GM18951 (cell line): ENCODE data around the gene TBX1.

ENCODE experiments used
- POLR2A ChIP-seq: IDR thresholded peaks from 4 replicates; pipeline ENCODE4 v1.6.1; 2011; ENCODE audit warnings: mild to moderate bottlenecking; ENCODE audit not compliant: insufficient read length, insufficient read depth; ENCODE audit errors: extremely low read depth
- in situ Hi-C: fragments of 300-500 bp; cut with MboI; formaldehyde crosslinking; loops from one replicate; pipeline ENCODE4 v1.12.0; 2022; ENCODE audit warnings: low sequenced_read_pairs, mixed read lengths, inconsistent platforms; ENCODE audit not compliant: unreplicated experiment

The TBX1 gene

DNA sequence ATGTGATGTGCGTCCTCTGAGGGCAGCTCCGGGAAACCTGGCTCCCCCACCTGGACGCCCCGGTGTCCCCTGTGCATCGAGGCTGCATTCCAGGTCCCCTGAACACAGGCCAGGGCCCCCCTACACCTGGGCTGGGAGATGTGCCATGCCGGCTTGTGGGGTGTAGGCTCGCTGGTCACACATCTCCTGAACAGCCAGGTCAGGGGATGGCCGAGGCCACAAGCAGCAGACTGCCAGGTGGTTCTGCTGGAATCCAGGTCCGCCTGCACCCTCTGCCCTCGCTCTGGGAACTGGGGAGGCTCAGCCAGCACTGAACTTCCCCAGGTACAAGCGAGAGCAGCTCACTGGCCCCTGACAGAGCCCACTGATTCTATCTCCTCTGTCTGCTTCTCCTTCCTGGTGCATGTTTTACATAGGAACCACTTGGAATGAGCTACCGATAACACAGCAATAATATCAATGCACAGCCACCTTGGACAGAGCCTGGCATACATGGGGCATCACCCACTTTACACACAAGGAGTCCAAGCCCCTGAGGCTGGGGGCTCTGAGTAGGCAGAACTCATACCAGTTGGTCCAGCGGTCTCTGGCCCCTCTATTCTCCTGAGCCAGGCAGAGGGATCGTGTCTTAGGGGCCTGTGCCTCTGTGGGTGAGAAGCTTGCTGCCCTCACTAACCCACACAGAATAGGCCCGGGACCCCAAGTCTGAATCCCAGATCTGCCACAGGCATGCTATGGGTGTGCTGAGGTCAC, 46.8 kb downstream of the TBX1 start:
- in situ Hi-C loops: no loop called here
- TF ChIP-seq POLR2A: no peak

DNA sequence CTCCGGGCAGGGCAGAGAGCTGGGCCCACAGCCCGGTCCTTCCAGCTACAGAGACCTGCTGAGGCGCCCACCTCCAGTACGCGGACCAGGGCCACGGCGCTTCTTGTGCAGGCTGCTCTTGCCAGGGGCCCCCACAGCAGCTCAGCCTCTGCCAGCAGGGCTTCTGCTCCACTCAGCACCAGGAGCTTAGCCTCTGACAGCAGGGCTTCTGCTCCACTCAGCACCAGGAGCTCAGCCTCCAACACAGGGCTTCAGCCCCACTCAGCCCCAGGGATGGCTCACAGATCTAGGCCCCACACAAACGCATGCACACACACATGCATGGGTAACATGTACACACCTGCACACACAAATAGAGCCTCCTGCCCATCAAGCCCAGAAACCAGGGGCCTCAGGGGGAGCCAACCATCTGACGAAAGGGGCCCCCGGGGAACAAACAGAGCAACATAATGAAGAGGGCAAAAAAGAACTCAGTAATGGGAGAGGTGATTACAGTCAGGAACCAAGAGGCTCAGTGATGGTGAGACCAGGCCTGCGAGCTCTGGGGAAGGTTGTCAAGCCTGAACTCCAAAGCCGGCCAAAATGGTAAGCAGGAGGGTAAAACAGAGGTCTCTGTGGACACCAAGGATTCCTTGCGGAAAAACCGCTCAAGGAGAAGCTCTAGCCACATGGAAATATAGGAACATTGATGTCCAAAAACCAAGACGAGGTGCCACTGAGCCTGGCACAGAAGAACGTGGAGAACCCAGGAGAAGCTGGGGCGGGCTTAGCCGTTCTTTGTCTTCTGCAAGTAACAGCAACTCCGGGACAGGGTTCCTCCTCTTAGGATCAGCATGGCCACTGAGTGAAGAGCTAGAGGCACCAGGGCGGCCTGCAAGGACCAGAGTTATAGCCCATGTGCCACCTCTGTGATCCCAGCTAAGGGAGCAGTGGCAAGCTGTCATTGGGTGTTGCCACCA, 47.6 kb downstream of the TBX1 start:
- no peak for TF ChIP-seq POLR2A
- in situ Hi-C loops: no loop called here

- in situ Hi-C loops: no loop called here
- TF ChIP-seq POLR2A: no peak
Measured at GRCh38 chr22:19808873-19809478, 48.4 kb downstream of the TBX1 start.

DNA sequence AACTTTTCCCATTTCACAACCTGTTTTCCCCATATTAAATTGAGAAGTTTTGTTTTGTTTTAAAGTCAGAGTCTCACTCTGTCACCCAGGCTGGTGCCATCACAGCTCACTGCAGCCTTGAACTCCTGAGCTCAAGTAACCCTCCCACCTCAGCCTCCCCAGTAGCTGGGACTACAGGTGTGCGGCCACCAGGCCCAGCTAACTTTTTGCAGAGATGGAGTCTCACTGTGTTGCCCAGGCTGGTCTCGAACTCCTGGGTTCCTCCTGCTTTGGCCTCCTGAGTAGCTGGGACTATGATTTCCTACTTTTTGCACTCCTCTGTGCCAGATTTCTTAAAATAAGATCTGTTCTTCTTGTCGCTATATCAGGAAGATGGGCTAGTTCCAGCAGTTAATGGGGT, 49.2 kb downstream of the TBX1 start:
- no peak for TF ChIP-seq POLR2A
- in situ Hi-C loops: no loop called here

DNA sequence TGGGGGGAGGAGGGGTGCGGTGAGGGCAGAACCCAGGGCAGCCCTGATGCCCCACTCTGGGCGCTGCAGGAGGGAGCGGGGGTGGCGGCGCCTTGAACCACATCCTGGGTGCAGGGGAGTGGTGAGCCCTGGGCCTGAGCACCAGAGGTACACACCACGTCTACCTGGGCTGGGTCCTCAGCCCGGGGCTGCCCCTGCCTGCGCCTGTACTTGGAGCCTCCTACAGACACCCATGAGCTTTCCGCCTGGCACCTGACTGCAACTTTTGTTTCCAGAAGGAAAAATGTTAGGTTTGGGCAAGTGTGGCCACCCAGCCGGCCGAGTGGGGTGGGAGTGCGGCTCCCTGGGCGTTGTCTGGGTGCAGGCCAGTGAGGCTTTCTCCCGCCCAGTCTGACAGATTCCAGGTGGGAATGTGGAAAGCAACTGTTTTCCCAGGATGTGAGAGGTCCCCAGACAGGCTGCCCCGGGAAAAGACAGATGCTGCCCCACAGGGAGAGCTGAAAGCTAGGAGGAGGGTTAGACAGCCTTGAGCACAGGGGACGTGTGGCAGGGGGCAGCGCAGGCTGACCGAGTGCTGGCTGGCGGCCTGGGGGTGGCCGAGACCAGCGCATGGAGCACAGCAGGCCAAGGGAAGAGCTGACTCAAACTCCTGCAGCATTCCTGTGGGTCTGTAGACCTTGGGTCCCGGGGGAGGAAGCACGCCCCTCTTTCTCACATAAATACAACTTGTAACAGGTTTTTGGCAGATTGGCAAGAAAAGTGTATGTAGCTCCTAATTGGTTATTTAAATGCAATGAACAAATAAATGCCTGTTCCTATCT, 50.0 kb downstream of the TBX1 start:
- in situ Hi-C loops: no loop called here

DNA sequence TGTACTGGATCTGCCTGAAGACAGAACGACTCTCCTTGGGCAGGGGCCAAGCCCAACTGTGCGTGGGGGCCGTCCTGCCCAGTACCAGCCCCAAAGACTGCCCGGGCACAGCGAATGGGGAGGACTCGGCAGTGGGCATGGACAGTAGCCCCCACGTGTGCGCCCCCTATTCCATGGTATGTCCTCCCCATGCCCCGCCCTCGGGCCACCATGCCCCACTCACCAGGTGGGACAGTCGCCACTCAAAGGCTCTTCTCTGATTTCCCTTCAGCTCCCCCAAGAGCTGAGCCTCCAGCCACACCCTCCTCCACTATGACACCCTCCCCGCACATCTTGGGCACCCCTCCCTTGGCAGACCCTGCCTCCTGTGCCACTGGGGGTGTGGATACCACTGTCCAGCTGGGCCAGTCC, 50.6 kb downstream of the TBX1 start:
- in situ Hi-C loops: no loop called here

More for the DNA sequence above, 50.0 kb downstream of the TBX1 start:
- no peak for TF ChIP-seq POLR2A

DNA sequence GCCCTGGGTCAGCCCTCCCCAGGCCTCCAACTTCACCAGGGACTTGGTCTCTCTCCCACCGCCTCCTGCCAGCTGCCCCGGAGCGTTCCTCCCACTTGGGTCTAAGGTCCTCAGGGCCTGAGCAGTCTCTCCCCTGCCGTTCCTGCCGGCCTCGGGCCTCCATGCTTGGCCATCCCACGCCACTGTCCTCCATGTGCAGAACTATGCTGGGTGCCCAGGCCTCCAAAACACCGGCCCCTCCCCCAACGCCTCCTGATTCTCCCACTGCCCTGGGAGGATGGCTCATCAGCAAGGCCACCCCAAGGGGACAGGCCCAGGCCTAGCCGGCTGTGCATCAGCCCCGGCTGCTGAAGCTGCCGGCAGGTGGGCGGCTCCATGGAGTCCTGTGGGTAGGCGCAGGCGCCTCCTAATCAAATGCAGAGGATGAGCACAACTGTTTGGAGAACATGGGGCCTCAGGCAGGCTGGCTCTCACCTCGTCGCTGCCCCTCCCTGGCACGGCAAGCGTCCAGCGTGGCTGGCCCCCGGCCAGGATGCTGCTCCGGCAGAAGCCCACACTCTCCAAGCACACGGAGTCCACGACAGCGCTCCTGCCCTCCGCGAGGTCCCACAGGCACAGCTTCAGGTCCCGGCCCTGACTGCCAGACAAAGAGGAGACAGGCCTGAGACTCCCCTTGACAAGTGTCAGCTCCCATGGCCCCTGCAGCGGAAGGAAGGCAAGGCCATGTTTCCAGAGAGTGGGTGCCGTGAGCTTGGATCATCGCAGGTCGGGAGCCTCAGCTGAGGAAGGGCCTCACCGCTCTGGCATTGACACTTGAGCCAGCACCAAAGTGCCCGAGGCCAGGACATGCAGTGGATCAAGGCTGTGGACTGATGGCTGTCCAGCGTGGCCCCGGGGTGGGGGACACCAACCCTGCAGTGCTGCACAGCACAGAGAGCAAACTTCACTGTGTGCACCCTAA, 51.5 kb downstream of the TBX1 start:
- TF ChIP-seq POLR2A: no peak
- in situ Hi-C loops: no loop called here

More for the DNA sequence above, 50.6 kb downstream of the TBX1 start:
- no peak for TF ChIP-seq POLR2A

DNA sequence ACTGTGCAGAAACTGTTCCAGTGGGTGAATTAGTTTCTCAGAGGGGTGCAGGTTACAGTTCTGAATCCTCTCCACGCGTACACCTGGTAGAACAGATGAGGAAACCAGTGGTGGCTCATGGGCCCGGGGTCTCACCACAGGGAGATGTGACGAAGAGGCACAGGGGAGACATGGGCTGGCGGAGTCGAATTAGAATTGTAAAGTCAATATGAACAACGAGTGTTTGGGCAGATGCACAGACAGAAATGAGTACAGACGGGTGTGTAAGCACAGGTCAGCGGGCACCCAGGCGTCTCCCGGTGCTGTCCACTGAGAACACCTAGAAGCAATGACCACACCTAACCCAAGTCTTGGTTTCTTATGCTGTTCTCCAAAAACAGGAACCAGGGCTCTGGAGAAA, 52.3 kb downstream of the TBX1 start:
- in situ Hi-C loops: no loop called here
- TF ChIP-seq POLR2A: no peak

DNA sequence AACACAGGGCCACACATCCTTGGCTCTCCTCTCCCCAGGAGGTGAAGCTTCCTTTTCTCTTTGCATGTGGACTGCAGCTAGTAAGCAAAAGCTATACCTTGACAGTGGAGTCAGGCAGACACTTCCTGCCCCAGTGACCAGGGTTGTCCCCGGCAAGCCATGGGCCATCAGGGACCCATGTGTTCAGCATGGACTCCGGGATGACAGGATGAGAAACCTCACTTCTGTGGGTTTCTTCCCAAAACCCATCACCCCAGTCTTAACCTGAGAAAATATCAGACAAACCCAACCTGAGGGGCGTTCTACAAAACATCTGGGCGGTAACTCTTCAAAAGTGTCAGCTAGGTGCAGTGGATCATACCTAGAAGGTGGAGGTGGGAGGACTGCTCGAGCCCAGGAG, 53.9 kb downstream of the TBX1 start:
- TF ChIP-seq POLR2A: no peak
- in situ Hi-C loops: no loop called here

DNA sequence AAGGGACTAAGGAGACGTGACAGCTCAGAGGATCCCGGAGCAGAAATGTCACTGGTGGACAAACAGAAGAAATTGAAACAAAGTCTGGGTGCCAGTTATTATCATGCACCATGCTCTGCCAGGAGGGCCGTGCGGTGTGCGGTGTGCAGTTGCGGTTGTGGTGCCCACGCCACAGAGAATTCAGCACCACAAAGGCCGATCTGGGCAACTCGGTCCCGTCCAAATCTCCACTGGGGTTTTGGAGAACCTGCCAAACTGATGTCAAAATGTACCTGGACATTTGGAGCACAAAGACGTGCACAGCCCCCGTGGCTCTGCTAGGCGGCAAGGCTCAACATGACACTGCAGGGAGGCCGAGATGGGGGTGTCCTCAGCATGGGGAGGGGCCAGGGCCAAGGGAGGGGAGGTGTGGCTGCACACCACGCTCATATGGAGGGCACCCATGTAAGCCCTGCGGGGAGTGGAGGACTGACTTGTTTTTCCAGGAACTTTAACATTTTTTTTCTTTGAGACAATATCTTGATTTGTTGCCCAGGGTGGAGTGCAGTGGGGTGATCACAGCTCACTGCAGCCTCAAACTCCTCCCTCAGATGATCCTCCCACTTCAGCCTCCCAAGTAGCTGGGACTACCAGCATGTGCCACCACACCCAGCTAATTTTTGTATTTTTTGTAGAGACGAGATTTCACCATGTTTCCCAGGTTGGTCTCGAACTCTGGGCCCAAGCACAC, 54.7 kb downstream of the TBX1 start:
- no peak for TF ChIP-seq POLR2A

GRCh38 chr22:19815823-19816290, 55.3 kb downstream of the TBX1 start:
- no peak for TF ChIP-seq POLR2A
- in situ Hi-C loops: no loop called here

More for the DNA sequence above, 54.7 kb downstream of the TBX1 start:
- in situ Hi-C loops: no loop called here
